GM12878 (cell line): ENCODE results near the gene PRRC2C. TPM values are rescaled to one million over a fixed set of nuclear protein-coding genes. Genes with fewer than 3 reads are reported as not detected.

Source experiments
- ATAC-seq: fragments of 200-7000 bp; cut with Tn5 transposase; 3 replicates; pipeline ENCODE4 v1.9.1; 2020; ENCODE audit warnings: mild to moderate bottlenecking, moderate library complexity
- BruUV-seq: library from RNA; stranded (reverse); fragments of 400-500 nt; replicated peaks from 2 replicates; lab custom pipeline; 2021; lab: Mats Ljungman, UMichigan
- CTCF ChIA-PET: fragments of 300-600 bp; sonication (Branson Sonifier 250); formaldehyde crosslinking; extraction: SDS; loops from one replicate; lab custom pipeline; 2021; ENCODE audit warnings: inconsistent platforms; lab: Yijun Ruan, JAX
- POLR2A ChIA-PET: fragments of 350-600 bp; formaldehyde crosslinking; extraction: SDS; loops from one replicate; lab custom pipeline; 2021; ENCODE audit warnings: inconsistent platforms; lab: Charles Lee
- RAD21 ChIA-PET: fragments of 300-600 bp; sonication (Branson Sonifier 250); formaldehyde crosslinking; loops from one replicate; lab custom pipeline; 2023; ENCODE audit warnings: antibody characterized with exemption; ENCODE audit not compliant: unreplicated experiment; lab: Charles Lee
- SMC1A ChIA-PET: fragments of 300-600 bp; sonication (Branson Sonifier 250); formaldehyde crosslinking; loops from one replicate; lab custom pipeline; 2023; ENCODE audit not compliant: unreplicated experiment, uncharacterized antibody; lab: Charles Lee
- DNase-seq: peaks from one replicate; pipeline ENCODE4 v3.0.0-alpha.2; 2011; ENCODE audit warnings: low read depth, low spot score
- FAIRE-seq: peaks from 3 replicates; lab custom pipeline; 2011; peaks lifted over from hg19 to GRCh38; lab: Jason Lieb, UNC
- H2AFZ ChIP-seq: 2 replicates; pipeline ENCODE4 v1.6.0; 2011; ENCODE audit warnings: low read depth, low read length, control low read depth; ENCODE audit not compliant: control insufficient read depth
- H3K27ac ChIP-seq: 2 replicates; pipeline ENCODE4 v1.5.1; 2011; ENCODE audit warnings: control low read depth; ENCODE audit not compliant: control insufficient read depth, insufficient read depth
- H3K27me3 ChIP-seq, 2 experiments: replicated peaks in 1 of 2; 2 replicates each; pipeline versions ENCODE4 v1.6.0 to v1.6.1; 2011; ENCODE audit warnings: low read length in 1 of 2; ENCODE audit not compliant: control insufficient read depth in 2 of 2, insufficient read depth in 2 of 2
- H3K36me3 ChIP-seq, 2 experiments: 2 replicates each; pipeline ENCODE4 v1.5.1; 2011; ENCODE audit warnings: low read length in 1 of 2; ENCODE audit not compliant: control insufficient read depth in 2 of 2, insufficient read depth in 2 of 2
- H3K4me1 ChIP-seq: 2 replicates; pipeline ENCODE4 v1.6.1; 2011; ENCODE audit warnings: mild to moderate bottlenecking, low read length, moderate library complexity, mixed read lengths; ENCODE audit not compliant: control insufficient read depth, insufficient read depth
- H3K4me2 ChIP-seq: 2 replicates; pipeline ENCODE4 v1.6.0; 2011; ENCODE audit warnings: control low read depth; ENCODE audit not compliant: control insufficient read depth, insufficient read depth
- H3K4me3 ChIP-seq: fragments of 200-600 bp; sonication (generic); 2 replicates; pipeline ENCODE4 v1.5.1; 2016
- H3K79me2 ChIP-seq: 2 replicates; pipeline ENCODE4 v1.6.0; 2011; ENCODE audit warnings: low read length; ENCODE audit not compliant: control insufficient read depth, insufficient read depth
- H3K9ac ChIP-seq: 2 replicates; pipeline ENCODE4 v1.8.0; 2011; ENCODE audit warnings: low read length, control low read depth, mixed read lengths; ENCODE audit not compliant: control insufficient read depth, insufficient read depth
- H3K9me3 ChIP-seq: replicated peaks from 3 replicates; pipeline ENCODE4 v1.5.1; 2011; ENCODE audit warnings: mild to moderate bottlenecking, low read length; ENCODE audit not compliant: control insufficient read depth, insufficient read depth
- H4K20me1 ChIP-seq: 2 replicates; pipeline ENCODE4 v1.6.0; 2011; ENCODE audit not compliant: control insufficient read depth, insufficient read depth
- BHLHE40 ChIP-seq, 2 experiments: fragments of 450-650 bp in 1 of 2; IDR thresholded peaks; 2 replicates each; pipeline ENCODE4 v1.6.1; 2011 to 2017; ENCODE audit warnings: low read depth in 2 of 2, borderline replicate concordance in 1 of 2, improper control_type of control experiment in 1 of 2, low read length in 1 of 2, mild to moderate bottlenecking in 1 of 2
- CHD2 ChIP-seq: IDR thresholded peaks from 2 replicates; pipeline ENCODE4 v1.6.1; 2011; ENCODE audit warnings: low read depth, low read length, improper control_type of control experiment, borderline replicate concordance
- EZH2 ChIP-seq: IDR thresholded peaks from 2 replicates; pipeline ENCODE4 v1.6.1; 2012; ENCODE audit warnings: low read depth, mild to moderate bottlenecking, control low read depth, inconsistent platforms, low read length, borderline replicate concordance; ENCODE audit not compliant: control insufficient read depth
- FOXK2 ChIP-seq: fragments of 450-650 bp; IDR thresholded peaks from 2 replicates; pipeline ENCODE4 v1.6.1; 2017; ENCODE audit warnings: mild to moderate bottlenecking, moderate library complexity
- HDAC6 ChIP-seq: fragments of 200-600 bp; sonication (generic); IDR thresholded peaks from one replicate; pipeline ENCODE4 v1.8.0; 2017; ENCODE audit warnings: antibody characterized with exemption; ENCODE audit not compliant: unreplicated experiment
- JUNB ChIP-seq: IDR thresholded peaks from 2 replicates; pipeline ENCODE4 v1.6.1; 2016; ENCODE audit warnings: antibody characterized with exemption, mild to moderate bottlenecking
- KDM1A ChIP-seq: fragments of 200-600 bp; sonication (generic); IDR thresholded peaks from 2 replicates; pipeline ENCODE4 v1.6.1; 2016; ENCODE audit warnings: borderline replicate concordance
- RB1 ChIP-seq: fragments of 450-650 bp; formaldehyde crosslinking; IDR thresholded peaks from 2 replicates; pipeline ENCODE4 v1.6.1; 2017; ENCODE audit warnings: mild to moderate bottlenecking, borderline replicate concordance
- SMAD5 ChIP-seq: IDR thresholded peaks from 2 replicates; pipeline ENCODE4 v1.6.1; 2016; ENCODE audit warnings: antibody characterized with exemption, low read depth
- TCF7 ChIP-seq: IDR thresholded peaks from 2 replicates; pipeline ENCODE4 v1.6.1; 2014; ENCODE audit warnings: antibody characterized with exemption, borderline replicate concordance
- ZBED1 ChIP-seq: IDR thresholded peaks from 2 replicates; pipeline ENCODE4 v1.6.1; 2016; ENCODE audit warnings: borderline replicate concordance
- WGBS: methylation state at CpG from one replicate; pipeline ENCODE4 v1.1.6; 2016; ENCODE audit warnings: low lambda C conversion rate; ENCODE audit not compliant: insufficient replicate concordance, insufficient coverage; ENCODE audit errors: missing lambda C conversion rate; 5-methylcytosine and 5-hydroxymethylcytosine counted together
- in situ Hi-C: fragments of 300-500 bp; cut with MboI; formaldehyde crosslinking; loops from 9 replicates; pipeline ENCODE4 v1.14.3; 2018; ENCODE audit warnings: mixed read lengths
- intact Hi-C: fragments of 100-400 bp; cut with micrococcal nuclease; formaldehyde crosslinking; loops from one replicate; pipeline ENCODE4 v1.14.2; 2022; ENCODE audit not compliant: unreplicated experiment
- polyA plus RNA-seq, 11 experiments: library from polyadenylated mRNA; depleted of rRNA in 4 of 11; unstranded in 6 of 11; stranded (reverse) in 5 of 11; fragments of >200 nt; fragmentation: Nextera tagmentation in 4 of 11; fragmentation: Illumina TruSeq in 1 of 11; extraction: Ambion mirVana in 4 of 11; extraction: Trizol in 1 of 11; gene quantifications; 1 replicate in 1 of 11; 2 replicates in 10 of 11; pipeline versions ENCODE4 v1.2.1 to v1.2.3, GENCODE V29; 2011 to 2016; ENCODE audit warnings: inconsistent platforms in 2 of 11, missing spikeins in 2 of 11, low read depth in 1 of 11
- total RNA-seq, 4 experiments: library from RNA; depleted of rRNA in 3 of 4; stranded (reverse); fragments of >200 nt in 3 of 4; fragmentation: Illumina TruSeq in 1 of 4; extraction: Trizol in 1 of 4; gene quantifications; 2 replicates each; pipeline versions ENCODE4 v1.2.1 to v1.2.3, GENCODE V29; 2013 to 2021
- TF ChIP-seq, protein P1 (sequence below): IDR thresholded peaks from 2 replicates; pipeline ENCODE4 v1.6.1; 2011; ENCODE audit warnings: mild to moderate bottlenecking, low read depth, low read length, moderate library complexity; ENCODE audit not compliant: insufficient replicate concordance
- TF ChIP-seq, protein P2 (sequence below): fragments of 150-350 bp; IDR thresholded peaks from 2 replicates; pipeline ENCODE4 v1.6.1; 2014; ENCODE audit warnings: mild to moderate bottlenecking, low read depth, low read length
- TF ChIP-seq, protein P3 (sequence below): IDR thresholded peaks from 2 replicates; pipeline ENCODE4 v1.6.1; 2011; ENCODE audit warnings: low read depth, low read length, improper control_type of control experiment, borderline replicate concordance
- TF ChIP-seq, protein P4 (sequence below): fragments of 450-650 bp; IDR thresholded peaks from 2 replicates; pipeline ENCODE4 v1.6.1; 2017; ENCODE audit warnings: low read depth, mild to moderate bottlenecking, moderate library complexity
- TF ChIP-seq, protein P5 (sequence below): fragments of 450-650 bp; IDR thresholded peaks from 2 replicates; pipeline ENCODE4 v1.6.1; 2017; ENCODE audit warnings: antibody characterized with exemption, mild to moderate bottlenecking, moderate library complexity

Gene PRRC2C
- total and polyA plus RNA-seq, 10 of the 15 experiments (the other 5 are each of a cell fraction or from before 2014, with no cell fraction given): 53.4 to 182 (median 91.8) TPM

DNA sequence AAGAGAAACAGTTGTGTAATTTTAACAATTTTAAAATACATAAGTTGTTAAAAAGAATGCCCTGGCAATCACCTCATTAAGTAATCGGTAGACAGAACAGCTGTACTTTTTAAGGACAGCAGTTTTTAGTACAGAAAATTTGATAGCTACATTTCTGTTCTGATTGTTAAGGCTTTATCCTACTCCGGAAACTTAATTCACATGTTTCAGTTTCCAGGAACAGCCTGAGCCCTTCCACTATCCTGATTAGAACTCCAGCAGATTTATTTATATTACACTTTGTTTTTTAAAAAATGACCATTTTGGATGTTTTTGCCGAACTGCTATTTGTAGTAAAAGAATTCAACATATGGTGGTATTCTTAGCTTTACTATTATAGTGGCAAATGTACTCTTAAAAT lies 8.7 kb downstream of the PRRC2C start:
- in situ Hi-C loops: no loop called here
- 21% methylated on average over 3 of the region's 3 CpGs for WGBS
- no peak for DNase-seq
- H3K27ac ChIP-seq: no peak overlapping the region
- SMC1A ChIA-PET: interaction anchor here (0.8 to 2.2 kb wide), 8 partner anchors 9 to 89 kb away, joined by 3 to 17 read pairs (median 4); partner anchors contain the start of gene PRRC2C
- no peak overlapping the region for H3K4me3 ChIP-seq
- no peaks in the 10 kb centered on the region for H3K27me3 ChIP-seq
- intact Hi-C loops: no loop called here
- H3K9ac ChIP-seq: no peak overlapping the region
- RAD21 ChIA-PET: interaction anchor here (0.7 to 1.8 kb wide), 4 partner anchors 9 to 36 kb away, joined by 3 to 6 read pairs (median 6); partner anchors contain the start of gene PRRC2C
- no peak overlapping the region for H2AFZ ChIP-seq
- CTCF ChIA-PET: interaction anchor here (1.0 to 2.9 kb wide), 3 partner anchors 9 to 18 kb away, joined by 3 to 20 read pairs (median 5); partner anchors contain the start of gene PRRC2C
- peaks cover 98% of the 10 kb centered on the region for H3K79me2 ChIP-seq
- no peak for ATAC-seq
- no peak for FAIRE-seq
- no peaks in the 10 kb centered on the region; the same call in 1 of the 2 replicates for H3K4me1 ChIP-seq
- H4K20me1 ChIP-seq: peaks cover 9% of the 10 kb centered on the region; the same call in 1 of the 2 replicates
- H3K4me2 ChIP-seq: no peak overlapping the region
- BruUV-seq: no TSS peak
- POLR2A ChIA-PET: interaction anchor here (0.8 kb wide), 1 partner anchor 13 kb away, joined by 3 read pairs; no protein-coding TSS in a partner anchor
- H3K9me3 ChIP-seq: no peaks in the 10 kb centered on the region
- H3K36me3 ChIP-seq: peaks cover 3 to 7% of the 10 kb centered on the region in 2 experiments; a peak in 3 of 4 replicates
- TF ChIP-seq, protein P1, sequence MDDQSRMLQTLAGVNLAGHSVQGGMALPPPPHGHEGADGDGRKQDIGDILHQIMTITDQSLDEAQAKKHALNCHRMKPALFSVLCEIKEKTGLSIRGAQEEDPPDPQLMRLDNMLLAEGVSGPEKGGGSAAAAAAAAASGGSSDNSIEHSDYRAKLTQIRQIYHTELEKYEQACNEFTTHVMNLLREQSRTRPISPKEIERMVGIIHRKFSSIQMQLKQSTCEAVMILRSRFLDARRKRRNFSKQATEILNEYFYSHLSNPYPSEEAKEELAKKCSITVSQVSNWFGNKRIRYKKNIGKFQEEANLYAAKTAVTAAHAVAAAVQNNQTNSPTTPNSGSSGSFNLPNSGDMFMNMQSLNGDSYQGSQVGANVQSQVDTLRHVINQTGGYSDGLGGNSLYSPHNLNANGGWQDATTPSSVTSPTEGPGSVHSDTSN: no peak
- TF ChIP-seq, protein P2, sequence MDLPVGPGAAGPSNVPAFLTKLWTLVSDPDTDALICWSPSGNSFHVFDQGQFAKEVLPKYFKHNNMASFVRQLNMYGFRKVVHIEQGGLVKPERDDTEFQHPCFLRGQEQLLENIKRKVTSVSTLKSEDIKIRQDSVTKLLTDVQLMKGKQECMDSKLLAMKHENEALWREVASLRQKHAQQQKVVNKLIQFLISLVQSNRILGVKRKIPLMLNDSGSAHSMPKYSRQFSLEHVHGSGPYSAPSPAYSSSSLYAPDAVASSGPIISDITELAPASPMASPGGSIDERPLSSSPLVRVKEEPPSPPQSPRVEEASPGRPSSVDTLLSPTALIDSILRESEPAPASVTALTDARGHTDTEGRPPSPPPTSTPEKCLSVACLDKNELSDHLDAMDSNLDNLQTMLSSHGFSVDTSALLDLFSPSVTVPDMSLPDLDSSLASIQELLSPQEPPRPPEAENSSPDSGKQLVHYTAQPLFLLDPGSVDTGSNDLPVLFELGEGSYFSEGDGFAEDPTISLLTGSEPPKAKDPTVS: no peak
- TF ChIP-seq CHD2 (no peak), FOXK2 (no peak), RB1 (no peak), BHLHE40 (IDR thresholded peaks at IDR 0.05; ENCODE audit: borderline replicate concordance in 1 of 2, low read depth in 2 of 2, low read length in 1 of 2) (no peak), TCF7 (no peak), KDM1A (no peak), ZBED1 (no peak), SMAD5 (no peak), JUNB (no peak), EZH2 (no peak), HDAC6 (no peak)
- TF ChIP-seq, protein P3, sequence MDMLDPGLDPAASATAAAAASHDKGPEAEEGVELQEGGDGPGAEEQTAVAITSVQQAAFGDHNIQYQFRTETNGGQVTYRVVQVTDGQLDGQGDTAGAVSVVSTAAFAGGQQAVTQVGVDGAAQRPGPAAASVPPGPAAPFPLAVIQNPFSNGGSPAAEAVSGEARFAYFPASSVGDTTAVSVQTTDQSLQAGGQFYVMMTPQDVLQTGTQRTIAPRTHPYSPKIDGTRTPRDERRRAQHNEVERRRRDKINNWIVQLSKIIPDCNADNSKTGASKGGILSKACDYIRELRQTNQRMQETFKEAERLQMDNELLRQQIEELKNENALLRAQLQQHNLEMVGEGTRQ: no peak
- TF ChIP-seq, protein P4, sequence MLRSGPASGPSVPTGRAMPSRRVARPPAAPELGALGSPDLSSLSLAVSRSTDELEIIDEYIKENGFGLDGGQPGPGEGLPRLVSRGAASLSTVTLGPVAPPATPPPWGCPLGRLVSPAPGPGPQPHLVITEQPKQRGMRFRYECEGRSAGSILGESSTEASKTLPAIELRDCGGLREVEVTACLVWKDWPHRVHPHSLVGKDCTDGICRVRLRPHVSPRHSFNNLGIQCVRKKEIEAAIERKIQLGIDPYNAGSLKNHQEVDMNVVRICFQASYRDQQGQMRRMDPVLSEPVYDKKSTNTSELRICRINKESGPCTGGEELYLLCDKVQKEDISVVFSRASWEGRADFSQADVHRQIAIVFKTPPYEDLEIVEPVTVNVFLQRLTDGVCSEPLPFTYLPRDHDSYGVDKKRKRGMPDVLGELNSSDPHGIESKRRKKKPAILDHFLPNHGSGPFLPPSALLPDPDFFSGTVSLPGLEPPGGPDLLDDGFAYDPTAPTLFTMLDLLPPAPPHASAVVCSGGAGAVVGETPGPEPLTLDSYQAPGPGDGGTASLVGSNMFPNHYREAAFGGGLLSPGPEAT: no peak
- TF ChIP-seq, protein P5, sequence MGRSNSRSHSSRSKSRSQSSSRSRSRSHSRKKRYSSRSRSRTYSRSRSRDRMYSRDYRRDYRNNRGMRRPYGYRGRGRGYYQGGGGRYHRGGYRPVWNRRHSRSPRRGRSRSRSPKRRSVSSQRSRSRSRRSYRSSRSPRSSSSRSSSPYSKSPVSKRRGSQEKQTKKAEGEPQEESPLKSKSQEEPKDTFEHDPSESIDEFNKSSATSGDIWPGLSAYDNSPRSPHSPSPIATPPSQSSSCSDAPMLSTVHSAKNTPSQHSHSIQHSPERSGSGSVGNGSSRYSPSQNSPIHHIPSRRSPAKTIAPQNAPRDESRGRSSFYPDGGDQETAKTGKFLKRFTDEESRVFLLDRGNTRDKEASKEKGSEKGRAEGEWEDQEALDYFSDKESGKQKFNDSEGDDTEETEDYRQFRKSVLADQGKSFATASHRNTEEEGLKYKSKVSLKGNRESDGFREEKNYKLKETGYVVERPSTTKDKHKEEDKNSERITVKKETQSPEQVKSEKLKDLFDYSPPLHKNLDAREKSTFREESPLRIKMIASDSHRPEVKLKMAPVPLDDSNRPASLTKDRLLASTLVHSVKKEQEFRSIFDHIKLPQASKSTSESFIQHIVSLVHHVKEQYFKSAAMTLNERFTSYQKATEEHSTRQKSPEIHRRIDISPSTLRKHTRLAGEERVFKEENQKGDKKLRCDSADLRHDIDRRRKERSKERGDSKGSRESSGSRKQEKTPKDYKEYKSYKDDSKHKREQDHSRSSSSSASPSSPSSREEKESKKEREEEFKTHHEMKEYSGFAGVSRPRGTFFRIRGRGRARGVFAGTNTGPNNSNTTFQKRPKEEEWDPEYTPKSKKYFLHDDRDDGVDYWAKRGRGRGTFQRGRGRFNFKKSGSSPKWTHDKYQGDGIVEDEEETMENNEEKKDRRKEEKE: no peak
